Measurements from ENCODE around the gene DNM3. TPM values are rescaled to one million over a fixed set of nuclear protein-coding genes. Genes with fewer than 3 reads are reported as not detected.
"Not testable (repeated sequence)": the region's sequence is repeated elsewhere in the genome, so short reads cannot be mapped to it uniquely, and the experiment has no call there.

Gene DNM3
- total RNA-seq, 1 donor from 2014 or later, result 15.4 TPM

GRCh38 chr1:172070055-172070454 lies 228.8 kb downstream of the DNM3 start:
- no peaks in the 10 kb centered on the region for H3K27me3 ChIP-seq
- H3K4me3 ChIP-seq, result no peak overlapping the region
- intact Hi-C loops (cut with DNase I), result no loop called here
- no peaks in the 10 kb centered on the region for H3K36me3 ChIP-seq
- no peaks in the 10 kb centered on the region for H3K4me1 ChIP-seq
- TF ChIP-seq CTCF (IDR thresholded peaks at IDR 0.05), result no peak
- no peak overlapping the region for H3K27ac ChIP-seq
- no peaks in the 10 kb centered on the region for H3K9me3 ChIP-seq
- DNase-seq, result no peak
- no peak for ATAC-seq

- TF ChIP-seq CTCF (IDR thresholded peaks at IDR 0.05), result no peak
- no peaks in the 10 kb centered on the region for H3K27me3 ChIP-seq
- DNase-seq (no peak), ATAC-seq (no peak)
- no peaks in the 10 kb centered on the region for H3K4me1 ChIP-seq
- H3K9me3 ChIP-seq, result no peaks in the 10 kb centered on the region
- intact Hi-C loops (cut with DNase I), result no loop called here
- no peak overlapping the region for H3K4me3 ChIP-seq
- H3K36me3 ChIP-seq, result no peaks in the 10 kb centered on the region
- H3K27ac ChIP-seq, result no peak overlapping the region
Observed at GRCh38 chr1:172071746-172072145, 230.4 kb downstream of the DNM3 start.

- H3K9me3 ChIP-seq; DNase-seq; intact Hi-C loops (cut with DNase I); H3K36me3 ChIP-seq; ATAC-seq; H3K4me3 ChIP-seq; H3K27me3 ChIP-seq; H3K27ac ChIP-seq; H3K4me1 ChIP-seq: not testable (repeated sequence)
Observed at GRCh38 chr1:172079859-172080258, 238.6 kb downstream of the DNM3 start.

- intact Hi-C loops (cut with DNase I), result no loop called here
- Histone ChIP-seq H3K4me3 (no peak overlapping the region), H3K27ac (no peak overlapping the region), H3K36me3 (no peaks in the 10 kb centered on the region), H3K9me3 (no peaks in the 10 kb centered on the region), H3K4me1 (no peaks in the 10 kb centered on the region), H3K27me3 (no peaks in the 10 kb centered on the region)
- no peak for DNase-seq
- TF ChIP-seq CTCF (IDR thresholded peaks at IDR 0.05), result no peak
- no peak for ATAC-seq
Observed at GRCh38 chr1:172083191-172083590, 241.9 kb downstream of the DNM3 start.

- Histone ChIP-seq H3K4me3 (no peak overlapping the region), H3K27me3 (no peaks in the 10 kb centered on the region), H3K36me3 (no peaks in the 10 kb centered on the region), H3K27ac (no peak overlapping the region), H3K4me1 (no peaks in the 10 kb centered on the region), H3K9me3 (no peaks in the 10 kb centered on the region)
- intact Hi-C loops (cut with DNase I), result no loop called here
- DNase-seq, result no peak
- no peak for ATAC-seq
- no peak for TF ChIP-seq CTCF (IDR thresholded peaks at IDR 0.05)
Observed at GRCh38 chr1:172084876-172085275, 243.6 kb downstream of the DNM3 start.

- H3K4me1 ChIP-seq, result no peaks in the 10 kb centered on the region
- no peaks in the 10 kb centered on the region for H3K27me3 ChIP-seq
- H3K9me3 ChIP-seq, result no peaks in the 10 kb centered on the region
- no peak for TF ChIP-seq CTCF (IDR thresholded peaks at IDR 0.05)
- no peak overlapping the region for H3K27ac ChIP-seq
- ATAC-seq (no peak), DNase-seq (no peak)
- intact Hi-C loops (cut with DNase I), result no loop called here
- H3K4me3 ChIP-seq, result no peak overlapping the region
- H3K36me3 ChIP-seq, result no peaks in the 10 kb centered on the region
Observed at GRCh38 chr1:172085317-172085716, 244.0 kb downstream of the DNM3 start.

Data from upper lobe of right lung (tissue), 1 donor.